ENCODE measurements around the gene SNCB.

The SNCB gene

GRCh38 chr5:176664886-176665285, 34.6 kb upstream of the SNCB start:
- Histone ChIP-seq H3K9ac (ENCODE audit: low read length) (no peak overlapping the region), H3K4me1 (ENCODE audit: low read length) (peaks cover 14% of the 10 kb centered on the region), H3K4me2 (ENCODE audit: low read depth, low read length) (no peak overlapping the region), H3F3A (ENCODE audit: insufficient read depth, low read length) (peaks cover 8% of the 10 kb centered on the region), H3K27me3 (replicated peaks; ENCODE audit: insufficient read depth, low read length) (peaks cover 48% of the 10 kb centered on the region), H3K9me2 (replicated peaks; ENCODE audit: insufficient read depth, low read length) (no peaks in the 10 kb centered on the region), H4K20me1 (ENCODE audit: insufficient read depth, low read length) (no peaks in the 10 kb centered on the region), H3K27ac (ENCODE audit: low read length) (no peak overlapping the region), H3K79me2 (ENCODE audit: low read length) (no peaks in the 10 kb centered on the region), H2AFZ (ENCODE audit: low read length) (no peak overlapping the region), H3K9me3 (replicated peaks; ENCODE audit: insufficient read depth, low read length) (no peaks in the 10 kb centered on the region), H3K36me3 (replicated peaks; ENCODE audit: insufficient read depth, low read length) (no peaks in the 10 kb centered on the region), H3K4me3 (ENCODE audit: low read length) (no peak overlapping the region)
- DNase-seq: no peak
- no peak for TF ChIP-seq CTCF (IDR thresholded peaks at IDR 0.05; ENCODE audit: low read length)

GRCh38 chr5:176664479-176664878, 34.1 kb upstream of the SNCB start:
- Histone ChIP-seq H3K27me3 (replicated peaks; ENCODE audit: insufficient read depth, low read length) (peaks cover 44% of the 10 kb centered on the region), H3K27ac (ENCODE audit: low read length) (no peak overlapping the region), H4K20me1 (ENCODE audit: insufficient read depth, low read length) (no peaks in the 10 kb centered on the region), H3K9ac (ENCODE audit: low read length) (no peak overlapping the region), H3K9me2 (replicated peaks; ENCODE audit: insufficient read depth, low read length) (no peaks in the 10 kb centered on the region), H2AFZ (ENCODE audit: low read length) (no peak overlapping the region), H3K36me3 (replicated peaks; ENCODE audit: insufficient read depth, low read length) (no peaks in the 10 kb centered on the region), H3K4me3 (ENCODE audit: low read length) (no peak overlapping the region), H3K9me3 (replicated peaks; ENCODE audit: insufficient read depth, low read length) (no peaks in the 10 kb centered on the region), H3K79me2 (ENCODE audit: low read length) (no peaks in the 10 kb centered on the region), H3K4me2 (ENCODE audit: low read depth, low read length) (no peak overlapping the region), H3K4me1 (ENCODE audit: low read length) (peaks cover 15% of the 10 kb centered on the region), H3F3A (ENCODE audit: insufficient read depth, low read length) (peaks cover 8% of the 10 kb centered on the region)
- no peak for DNase-seq
- TF ChIP-seq EZH2phosphoT487 (IDR thresholded peaks at IDR 0.05; ENCODE audit: low read length) (no peak), CTCF (IDR thresholded peaks at IDR 0.05; ENCODE audit: low read length) (no peak), EZH2 (optimal IDR thresholded peaks at IDR 0.05; ENCODE audit: low read depth, low read length) (no peak)

GRCh38 chr5:176663566-176663965, 33.2 kb upstream of the SNCB start:
- TF ChIP-seq EZH2 (optimal IDR thresholded peaks at IDR 0.05; ENCODE audit: low read depth, low read length): no peak
- no peak for TF ChIP-seq CTCF (IDR thresholded peaks at IDR 0.05; ENCODE audit: low read length)
- TF ChIP-seq EZH2phosphoT487 (IDR thresholded peaks at IDR 0.05; ENCODE audit: low read length): no peak
- H3K9ac ChIP-seq (ENCODE audit: low read length): no peak overlapping the region
- H3K36me3 ChIP-seq (replicated peaks; ENCODE audit: insufficient read depth, low read length): no peaks in the 10 kb centered on the region
- no peaks in the 10 kb centered on the region for H4K20me1 ChIP-seq (ENCODE audit: insufficient read depth, low read length)
- H2AFZ ChIP-seq (ENCODE audit: low read length): no peak overlapping the region
- H3K9me3 ChIP-seq (replicated peaks; ENCODE audit: insufficient read depth, low read length): no peaks in the 10 kb centered on the region
- H3K27ac ChIP-seq (ENCODE audit: low read length): no peak overlapping the region
- H3K79me2 ChIP-seq (ENCODE audit: low read length): no peaks in the 10 kb centered on the region
- H3F3A ChIP-seq (ENCODE audit: insufficient read depth, low read length): peaks cover 17% of the 10 kb centered on the region
- no peak for DNase-seq
- H3K4me1 ChIP-seq (ENCODE audit: low read length): peaks cover 25% of the 10 kb centered on the region
- no peak overlapping the region for H3K4me2 ChIP-seq (ENCODE audit: low read depth, low read length)
- H3K9me2 ChIP-seq (replicated peaks; ENCODE audit: insufficient read depth, low read length): no peaks in the 10 kb centered on the region
- peaks cover 36% of the 10 kb centered on the region for H3K27me3 ChIP-seq (replicated peaks; ENCODE audit: insufficient read depth, low read length)
- H3K4me3 ChIP-seq (ENCODE audit: low read length): no peak overlapping the region

All from MM.1S (cell line).